Measurements from ENCODE around the gene TMEM200B.

DNA sequence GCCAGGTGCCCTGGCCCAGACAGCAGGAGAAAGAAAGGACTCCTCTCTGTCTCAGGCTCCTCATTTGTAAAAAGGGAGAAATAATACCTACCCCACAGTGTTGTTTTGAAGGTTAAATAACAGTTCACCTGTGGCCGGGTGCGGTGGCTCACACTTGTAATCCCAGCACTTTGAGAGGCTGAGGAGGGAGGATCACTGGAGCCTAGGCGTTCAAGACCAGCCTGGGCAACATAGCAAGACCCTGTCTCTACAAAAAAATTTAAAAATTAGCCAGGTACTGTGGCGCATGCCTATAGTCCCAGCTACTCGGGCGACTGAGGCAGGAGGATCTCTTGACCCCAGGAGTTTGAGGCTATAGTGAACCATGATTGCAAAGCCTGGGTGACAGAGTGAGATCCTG lies 2.5 kb upstream of the TMEM200B start:
- no peak for TF ChIP-seq EZH2 (IDR thresholded peaks at IDR 0.05; ENCODE audit: low read length, unreplicated experiment)
- TF ChIP-seq, protein P1, sequence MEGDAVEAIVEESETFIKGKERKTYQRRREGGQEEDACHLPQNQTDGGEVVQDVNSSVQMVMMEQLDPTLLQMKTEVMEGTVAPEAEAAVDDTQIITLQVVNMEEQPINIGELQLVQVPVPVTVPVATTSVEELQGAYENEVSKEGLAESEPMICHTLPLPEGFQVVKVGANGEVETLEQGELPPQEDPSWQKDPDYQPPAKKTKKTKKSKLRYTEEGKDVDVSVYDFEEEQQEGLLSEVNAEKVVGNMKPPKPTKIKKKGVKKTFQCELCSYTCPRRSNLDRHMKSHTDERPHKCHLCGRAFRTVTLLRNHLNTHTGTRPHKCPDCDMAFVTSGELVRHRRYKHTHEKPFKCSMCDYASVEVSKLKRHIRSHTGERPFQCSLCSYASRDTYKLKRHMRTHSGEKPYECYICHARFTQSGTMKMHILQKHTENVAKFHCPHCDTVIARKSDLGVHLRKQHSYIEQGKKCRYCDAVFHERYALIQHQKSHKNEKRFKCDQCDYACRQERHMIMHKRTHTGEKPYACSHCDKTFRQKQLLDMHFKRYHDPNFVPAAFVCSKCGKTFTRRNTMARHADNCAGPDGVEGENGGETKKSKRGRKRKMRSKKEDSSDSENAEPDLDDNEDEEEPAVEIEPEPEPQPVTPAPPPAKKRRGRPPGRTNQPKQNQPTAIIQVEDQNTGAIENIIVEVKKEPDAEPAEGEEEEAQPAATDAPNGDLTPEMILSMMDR (conservative IDR thresholded peaks at IDR 0.05; ENCODE audit: low read depth, low read length): no peak
